Testis (tissue), 3 donors: ENCODE results near the gene PAPOLA. TPM values are rescaled to one million over a fixed set of nuclear protein-coding genes. Genes with fewer than 3 reads are reported as not detected.

Source experiments
- DNase-seq: peaks from one replicate; pipeline ENCODE4 v3.0.0-alpha.2; 2019
- H3K27ac ChIP-seq, 2 donors: fragments of 200-600 bp; sonication (generic); one replicate each; pipeline ENCODE4 v1.5.1; 2019
- H3K27me3 ChIP-seq: fragments of 200-600 bp; sonication (generic); one replicate; pipeline ENCODE4 v1.5.1; 2019
- H3K36me3 ChIP-seq: fragments of 200-600 bp; sonication (generic); one replicate; pipeline ENCODE4 v1.5.1; 2017; ENCODE audit warnings: low read depth; ENCODE audit errors: missing control alignments
- H3K4me1 ChIP-seq: fragments of 200-600 bp; sonication (generic); one replicate; pipeline ENCODE4 v1.5.1; 2019
- H3K4me3 ChIP-seq, 2 donors: fragments of 200-600 bp; sonication (generic); one replicate each; pipeline ENCODE4 v1.5.1; 2017 to 2019
- H3K9me3 ChIP-seq: fragments of 200-600 bp; sonication (generic); one replicate; pipeline ENCODE4 v1.5.1; 2017
- POLR2A ChIP-seq: fragments of 450-650 bp; IDR thresholded peaks from one replicate; pipeline ENCODE4 v1.6.1; 2017; ENCODE audit warnings: antibody characterized with exemption, mild to moderate bottlenecking, moderate library complexity
- WGBS, 2 donors: methylation state at CpG; one replicate each; pipeline ENCODE4 v1.1.5; 2018; 5-methylcytosine and 5-hydroxymethylcytosine counted together
- intact Hi-C: fragments of 100-400 bp; cut with DNase I; formaldehyde crosslinking; loops from one replicate; pipeline ENCODE4 v1.15.1; 2023; ENCODE audit warnings: low total_unique reads
- polyA plus RNA-seq: library from polyadenylated mRNA; stranded (reverse); fragments of 350-450 nt; fragmentation: Illumina TruSeq; extraction: RNeasy Lipid Tissue Mini Kit (QIAGEN cat#74804); gene quantifications from one replicate; pipeline ENCODE4 v1.2.3, GENCODE V29; 2014; ENCODE audit warnings: low read depth, low replicate concordance; ENCODE audit not compliant: insufficient read depth
- total RNA-seq, 2 donors: library from RNA; depleted of rRNA; stranded (reverse); fragments of >200 nt; gene quantifications; one replicate each; pipeline ENCODE4 v1.2.3, GENCODE V29; 2016
- TF ChIP-seq, protein P1 (sequence below), 3 experiments: fragments of 450-650 bp in 2 of 3; fragments of 200-600 bp in 1 of 3; sonication (generic) in 1 of 3; IDR thresholded peaks; one replicate each; pipeline ENCODE4 v1.5.1; 2016 to 2019; ENCODE audit warnings: antibody characterized with exemption in 3 of 3, mild to moderate bottlenecking in 2 of 3, moderate library complexity in 1 of 3

The PAPOLA gene
- total and polyA plus RNA-seq, 3 donors from 2014 or later, result 166 to 255 (median 194) TPM

GRCh38 chr14:96507723-96508122 lies 5.5 kb downstream of the PAPOLA start:
- WGBS, 2 donors, result 92 to 93% methylated on average over 7 of the region's 7 CpGs
- H3K27me3 ChIP-seq, result no peaks in the 10 kb centered on the region
- no peak for DNase-seq
- H3K27ac ChIP-seq, result no peak overlapping the region
- H3K4me3 ChIP-seq, result no peak overlapping the region
- peaks cover 29% of the 10 kb centered on the region for H3K4me1 ChIP-seq
- H3K9me3 ChIP-seq, result no peaks in the 10 kb centered on the region
- intact Hi-C loops, result no loop called here
- no peaks in the 10 kb centered on the region for H3K36me3 ChIP-seq
- TF ChIP-seq, protein P1, sequence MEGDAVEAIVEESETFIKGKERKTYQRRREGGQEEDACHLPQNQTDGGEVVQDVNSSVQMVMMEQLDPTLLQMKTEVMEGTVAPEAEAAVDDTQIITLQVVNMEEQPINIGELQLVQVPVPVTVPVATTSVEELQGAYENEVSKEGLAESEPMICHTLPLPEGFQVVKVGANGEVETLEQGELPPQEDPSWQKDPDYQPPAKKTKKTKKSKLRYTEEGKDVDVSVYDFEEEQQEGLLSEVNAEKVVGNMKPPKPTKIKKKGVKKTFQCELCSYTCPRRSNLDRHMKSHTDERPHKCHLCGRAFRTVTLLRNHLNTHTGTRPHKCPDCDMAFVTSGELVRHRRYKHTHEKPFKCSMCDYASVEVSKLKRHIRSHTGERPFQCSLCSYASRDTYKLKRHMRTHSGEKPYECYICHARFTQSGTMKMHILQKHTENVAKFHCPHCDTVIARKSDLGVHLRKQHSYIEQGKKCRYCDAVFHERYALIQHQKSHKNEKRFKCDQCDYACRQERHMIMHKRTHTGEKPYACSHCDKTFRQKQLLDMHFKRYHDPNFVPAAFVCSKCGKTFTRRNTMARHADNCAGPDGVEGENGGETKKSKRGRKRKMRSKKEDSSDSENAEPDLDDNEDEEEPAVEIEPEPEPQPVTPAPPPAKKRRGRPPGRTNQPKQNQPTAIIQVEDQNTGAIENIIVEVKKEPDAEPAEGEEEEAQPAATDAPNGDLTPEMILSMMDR (IDR thresholded peaks at IDR 0.05), result no peak
- TF ChIP-seq POLR2A, result no peak

DNA sequence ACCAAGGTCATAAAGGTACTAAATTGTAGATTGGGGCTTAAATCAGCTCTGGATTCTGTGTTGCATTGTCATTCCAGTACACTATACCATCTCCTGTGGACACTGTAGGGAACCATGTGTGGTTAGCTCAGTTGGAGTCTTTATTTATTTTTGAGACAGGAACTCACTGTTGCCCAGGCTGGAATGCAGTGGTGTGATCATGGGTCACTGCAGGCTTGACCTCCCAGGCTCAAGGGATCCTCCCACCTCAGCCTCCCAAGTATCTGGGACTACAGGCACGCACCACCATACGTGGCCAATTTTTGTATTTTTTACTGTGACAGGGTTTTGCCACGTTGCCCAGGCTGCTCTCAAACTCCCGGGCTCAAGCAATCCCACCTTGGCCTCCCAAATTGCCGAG lies 6.7 kb downstream of the PAPOLA start:
- intact Hi-C loops, result no loop called here
- H3K27me3 ChIP-seq, result no peaks in the 10 kb centered on the region
- no peak overlapping the region for H3K27ac ChIP-seq
- H3K9me3 ChIP-seq, result no peaks in the 10 kb centered on the region
- TF ChIP-seq, protein P1 (IDR thresholded peaks at IDR 0.05), result no peak
- no peak for TF ChIP-seq POLR2A
- H3K4me1 ChIP-seq, result peaks cover 26% of the 10 kb centered on the region
- 66 to 84% methylated on average over 5 of the region's 5 CpGs for WGBS, 2 donors
- no peak for DNase-seq
- H3K36me3 ChIP-seq, result no peaks in the 10 kb centered on the region
- H3K4me3 ChIP-seq, result no peak overlapping the region

- Histone ChIP-seq H3K27ac (no peak overlapping the region), H3K36me3 (no peaks in the 10 kb centered on the region), H3K9me3 (no peaks in the 10 kb centered on the region), H3K4me3 (no peak overlapping the region), H3K4me1 (peaks cover 20% of the 10 kb centered on the region), H3K27me3 (no peaks in the 10 kb centered on the region)
- TF ChIP-seq POLR2A, result no peak
- TF ChIP-seq, protein P1 (IDR thresholded peaks at IDR 0.05), result no peak
- intact Hi-C loops, result no loop called here
- WGBS, 2 donors, result 83 to 95% methylated on average over 6 of the region's 6 CpGs
- no peak for DNase-seq
Observed at GRCh38 chr14:96509457-96510090, 7.4 kb downstream of the PAPOLA start.

- intact Hi-C loops, result no loop called here
- H3K36me3 ChIP-seq, result no peaks in the 10 kb centered on the region
- WGBS, 2 donors, result 59 to 87% methylated on average over 7 of the region's 7 CpGs
Observed at GRCh38 chr14:96511146-96511545, 9.0 kb downstream of the PAPOLA start.

More at GRCh38 chr14:96511146-96511545, 9.0 kb downstream of the PAPOLA start:
- no peak for DNase-seq
- Histone ChIP-seq H3K9me3 (no peaks in the 10 kb centered on the region), H3K4me3 (no peak overlapping the region), H3K4me1 (peaks cover 9% of the 10 kb centered on the region), H3K27me3 (no peaks in the 10 kb centered on the region), H3K27ac (no peak overlapping the region)
- TF ChIP-seq POLR2A, result no peak
- TF ChIP-seq, protein P1 (IDR thresholded peaks at IDR 0.05), result no peak
